DOHH2 (cell line): ENCODE measurements around the gene CDKN1C.

Experiments used
- H3F3A ChIP-seq: fragments of 200-600 bp; sonication (generic), shearing (Covaris generic); 2 replicates; pipeline ENCODE4 v1.6.0; 2016; ENCODE audit warnings: antibody characterized with exemption, mild to moderate bottlenecking; ENCODE audit not compliant: control insufficient read depth, insufficient read depth
- H3K27ac ChIP-seq: fragments of 200-600 bp; sonication (generic); 2 replicates; pipeline ENCODE4 v1.5.1; 2014; ENCODE audit warnings: low read depth, mild to moderate bottlenecking, low read length, moderate library complexity
- H3K27me3 ChIP-seq: fragments of 200-600 bp; sonication (generic); 2 replicates; pipeline ENCODE4 v1.6.1; 2014; ENCODE audit warnings: mild to moderate bottlenecking, low read length, mixed read lengths; ENCODE audit not compliant: control insufficient read depth
- H3K36me3 ChIP-seq: fragments of 200-600 bp; sonication (generic); 2 replicates; pipeline ENCODE4 v1.6.1; 2014; ENCODE audit warnings: mild to moderate bottlenecking, low read length, moderate library complexity, mixed read lengths; ENCODE audit not compliant: control insufficient read depth
- H3K4me1 ChIP-seq: fragments of 200-600 bp; sonication (generic); 2 replicates; pipeline ENCODE4 v1.6.1; 2014; ENCODE audit warnings: mild to moderate bottlenecking, low read length, mixed read lengths; ENCODE audit not compliant: control insufficient read depth
- H3K4me2 ChIP-seq: fragments of 200-600 bp; sonication (generic); 2 replicates; pipeline ENCODE4 v1.6.0; 2014; ENCODE audit warnings: mild to moderate bottlenecking, low read length, moderate library complexity
- H3K4me3 ChIP-seq: fragments of 200-600 bp; sonication (generic); 2 replicates; pipeline ENCODE4 v1.5.1; 2014; ENCODE audit warnings: mild to moderate bottlenecking, low read length, mixed read lengths
- H3K79me2 ChIP-seq: fragments of 200-600 bp; sonication (generic); 2 replicates; pipeline ENCODE4 v1.6.1; 2014; ENCODE audit warnings: mild to moderate bottlenecking, low read length, mixed read lengths; ENCODE audit not compliant: control insufficient read depth
- H3K9me2 ChIP-seq: fragments of 200-600 bp; sonication (generic); replicated peaks from 2 replicates; pipeline ENCODE4 v1.6.1; 2014; ENCODE audit warnings: mild to moderate bottlenecking, low read length, mixed read lengths; ENCODE audit not compliant: control insufficient read depth
- H3K9me3 ChIP-seq: fragments of 200-600 bp; sonication (generic); 2 replicates; pipeline ENCODE4 v1.6.1; 2014; ENCODE audit warnings: antibody characterized with exemption, low read length, mixed read lengths; ENCODE audit not compliant: control insufficient read depth, insufficient read depth
- H4K20me1 ChIP-seq: fragments of 200-600 bp; sonication (generic); 2 replicates; pipeline ENCODE4 v1.6.0; 2014; ENCODE audit warnings: low read depth, mild to moderate bottlenecking, antibody characterized with exemption, low read length, moderate library complexity; ENCODE audit not compliant: control insufficient read depth, insufficient read depth
- CTCF ChIP-seq: fragments of 200-600 bp; sonication (generic); IDR thresholded peaks from one replicate; pipeline ENCODE4 v1.5.1; 2014; ENCODE audit warnings: antibody characterized with exemption, mild to moderate bottlenecking, low read depth, low read length; ENCODE audit not compliant: poor library complexity, severe bottlenecking
- EZH2phosphoT487 ChIP-seq: fragments of 200-600 bp; sonication (generic); IDR thresholded peaks from 2 replicates; pipeline ENCODE4 v1.6.1; 2017; ENCODE audit warnings: borderline replicate concordance, mild to moderate bottlenecking, antibody characterized with exemption, low read length, moderate library complexity, mixed read lengths

CDKN1C gene

GRCh38 chr11:2927121-2927800 is 41.7 kb upstream of the CDKN1C start:
- H4K20me1 ChIP-seq: no peaks in the 10 kb centered on the region; the same call in 1 of the 2 replicates
- H3K9me2 ChIP-seq: no peaks in the 10 kb centered on the region
- TF ChIP-seq EZH2phosphoT487 (no peak), CTCF (no peak)
- H3K4me3 ChIP-seq: no peak overlapping the region
- peaks cover 25% of the 10 kb centered on the region for H3K27me3 ChIP-seq
- H3K4me2 ChIP-seq: no peak overlapping the region
- H3K27ac ChIP-seq: no peak overlapping the region
- no peaks in the 10 kb centered on the region for H3K36me3 ChIP-seq
- no peaks in the 10 kb centered on the region for H3F3A ChIP-seq
- H3K4me1 ChIP-seq: peaks cover 10% of the 10 kb centered on the region
- H3K9me3 ChIP-seq: no peaks in the 10 kb centered on the region
- no peaks in the 10 kb centered on the region for H3K79me2 ChIP-seq

- H3K4me1 ChIP-seq: peaks cover 10% of the 10 kb centered on the region
- H3K4me2 ChIP-seq: no peak overlapping the region
- H3K9me2 ChIP-seq: no peaks in the 10 kb centered on the region
- no peaks in the 10 kb centered on the region for H3K36me3 ChIP-seq
- no peaks in the 10 kb centered on the region for H3F3A ChIP-seq
- no peak overlapping the region for H3K4me3 ChIP-seq
- H3K27ac ChIP-seq: no peak overlapping the region
- H3K27me3 ChIP-seq: peaks cover 25% of the 10 kb centered on the region
- no peaks in the 10 kb centered on the region for H3K9me3 ChIP-seq
- H4K20me1 ChIP-seq: no peaks in the 10 kb centered on the region; the same call in 1 of the 2 replicates
- H3K79me2 ChIP-seq: no peaks in the 10 kb centered on the region
- TF ChIP-seq CTCF (no peak), EZH2phosphoT487 (no peak)
Measured at GRCh38 chr11:2926611-2927051, 41.1 kb upstream of the CDKN1C start.

- Histone ChIP-seq H3K79me2 (no peaks in the 10 kb centered on the region), H3K9me2 (no peaks in the 10 kb centered on the region), H3K36me3 (no peaks in the 10 kb centered on the region), H3F3A (no peaks in the 10 kb centered on the region), H3K27ac (no peak overlapping the region), H4K20me1 (no peaks in the 10 kb centered on the region), H3K27me3 (peaks cover 16% of the 10 kb centered on the region), H3K4me3 (no peak overlapping the region), H3K4me2 (no peak overlapping the region), H3K4me1 (peaks cover 3% of the 10 kb centered on the region), H3K9me3 (no peaks in the 10 kb centered on the region)
- TF ChIP-seq CTCF (no peak), EZH2phosphoT487 (no peak)
Measured at GRCh38 chr11:2924821-2925675, 39.5 kb upstream of the CDKN1C start.
